Activated CD4-positive, CD25-positive, alpha-beta regulatory T cell treated with anti-CD3 and anti-CD28 coated beads, Interleukin-2, amount 50 U/mL, for 24 hours (primary cell): Measurements from ENCODE around the gene ZNF12.

Source experiments
- ATAC-seq, 2 donors: fragments of 150-1000 bp; cut with Tn5 transposase; one replicate each; pipeline ENCODE4 v1.10.0; 2021; ENCODE audit warnings: mild to moderate bottlenecking in 1 of 2, moderate library complexity in 1 of 2

The ZNF12 gene

DNA sequence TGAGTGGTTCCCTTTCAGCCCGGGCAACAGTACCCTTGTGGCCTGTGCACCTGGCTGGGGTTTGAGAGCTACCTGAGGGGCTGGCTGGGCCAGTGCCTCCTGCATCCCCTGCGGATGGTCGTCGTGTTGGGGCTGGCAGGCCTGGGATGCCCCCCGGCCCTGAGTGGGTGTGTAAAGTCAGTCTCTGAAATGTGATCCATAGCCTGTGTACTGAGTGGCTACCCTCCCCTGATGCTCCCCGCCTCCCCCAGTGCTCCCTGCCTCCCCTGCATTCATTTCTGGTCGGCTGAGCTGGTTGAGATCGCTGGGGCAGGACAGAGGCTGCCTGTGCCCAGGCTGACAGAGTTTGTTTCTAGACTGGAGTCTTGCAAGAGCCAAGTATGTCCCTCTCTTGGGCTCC lies 60.3 kb downstream of the ZNF12 start:
- ATAC-seq: no peak

- no peak for ATAC-seq
Measured at GRCh38 chr7:6644728-6645127, 62.0 kb downstream of the ZNF12 start.

GRCh38 chr7:6643915-6644625 lies 62.7 kb downstream of the ZNF12 start:
- ATAC-seq: no peak

DNA sequence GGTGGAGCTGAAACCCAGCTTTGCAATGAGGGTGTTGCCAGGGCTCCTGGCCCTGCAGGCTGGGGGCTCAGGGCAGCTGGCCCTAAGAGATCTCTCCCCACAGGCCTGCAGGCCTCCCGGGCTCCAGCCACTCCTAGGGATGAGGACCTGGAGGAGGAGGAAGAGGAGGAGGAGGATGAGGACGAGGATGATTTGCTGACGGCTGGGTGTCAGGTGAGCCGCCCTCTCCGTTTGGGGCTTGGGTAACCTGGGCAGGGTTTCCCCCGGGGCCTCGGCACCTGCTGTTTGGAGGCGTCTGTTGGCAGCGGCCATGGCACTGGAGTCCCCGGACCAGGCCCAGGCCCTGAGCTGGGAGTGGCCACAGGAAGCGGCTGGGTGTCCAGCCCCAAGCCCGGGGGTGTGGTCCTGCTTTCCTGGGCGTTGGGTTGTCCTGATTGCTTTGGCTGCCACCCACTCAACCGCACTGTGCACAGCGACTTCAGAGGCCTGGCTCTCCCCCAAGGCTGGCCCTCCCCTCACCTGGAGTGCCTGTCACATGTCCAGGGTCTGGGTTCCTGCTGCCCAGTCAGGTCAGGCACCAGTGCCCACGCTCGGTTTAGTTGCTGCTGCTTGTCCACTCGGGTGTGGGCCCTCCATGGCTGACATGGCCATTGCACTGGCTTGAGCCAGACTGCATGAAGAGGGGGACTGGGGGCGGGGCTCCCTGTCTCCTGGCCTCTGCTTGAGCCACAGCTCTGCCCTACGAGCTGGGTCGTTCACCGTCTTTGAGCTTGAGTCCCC lies 63.7 kb downstream of the ZNF12 start:
- no peak for ATAC-seq

GRCh38 chr7:6642239-6642839 lies 64.4 kb downstream of the ZNF12 start:
- ATAC-seq: no peak

GRCh38 chr7:6641305-6642035 lies 65.3 kb downstream of the ZNF12 start:
- ATAC-seq: no peak

DNA sequence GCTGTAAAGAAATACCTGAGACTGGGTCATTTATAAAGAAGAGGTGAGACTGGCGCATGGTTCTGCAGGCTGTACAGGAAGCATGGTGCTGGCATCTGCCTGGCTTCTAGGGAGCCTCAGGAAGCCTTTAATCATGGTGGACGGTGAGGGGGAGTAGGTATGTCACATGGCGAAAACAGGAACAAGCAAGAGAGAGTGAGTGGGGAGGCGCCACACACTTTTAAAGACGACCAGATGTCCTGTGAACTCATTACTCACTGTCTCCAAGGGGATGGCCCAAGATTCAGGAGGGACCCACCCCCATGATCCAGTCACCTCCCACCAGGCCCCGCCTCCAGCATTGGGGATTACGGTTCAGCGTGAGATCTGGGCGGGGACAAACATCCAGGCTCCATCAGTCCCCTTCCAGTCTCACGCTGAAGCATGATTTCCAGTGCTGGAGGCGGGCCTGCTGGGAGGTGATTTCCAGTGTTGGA lies 66.5 kb downstream of the ZNF12 start:
- ATAC-seq: peak in 1 of 2 donors; percentile 6

- no peak for ATAC-seq
Measured at GRCh38 chr7:6639627-6640026, 67.1 kb downstream of the ZNF12 start.

DNA sequence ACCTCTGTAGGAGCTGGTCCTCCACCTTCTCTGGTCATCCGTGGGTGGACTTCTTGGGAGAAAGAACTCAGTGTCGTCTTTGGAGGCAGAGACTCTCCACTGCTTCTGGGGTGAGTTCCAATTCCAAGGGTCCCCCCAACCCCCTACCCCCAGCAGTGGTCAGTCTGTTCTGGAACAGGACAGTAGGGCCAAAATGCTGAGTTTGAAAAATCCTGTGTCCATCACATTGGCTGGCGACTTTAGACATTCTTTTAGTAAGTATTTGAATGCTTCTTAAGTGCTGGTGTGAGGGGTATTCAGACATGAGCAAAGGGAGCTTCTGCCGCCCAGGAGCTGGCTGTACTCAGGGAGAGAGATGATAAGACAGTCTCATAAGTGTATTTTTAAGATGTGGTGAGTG lies 67.7 kb downstream of the ZNF12 start:
- ATAC-seq: no peak
